ENCODE measurements around the gene SNHG17. TPM values are rescaled to one million over a fixed set of nuclear protein-coding genes. Genes with fewer than 3 reads are reported as not detected.

The SNHG17 gene
- total and polyA plus RNA-seq, 9 of the 15 experiments (the other 6 are each of a cell fraction or from before 2014, with no cell fraction given), result 29.8 to 106 (median 57.7) TPM

GRCh38 chr20:38452880-38453624 lies 17.9 kb upstream of the SNHG17 start (continued):
- TF ChIP-seq ZBTB26 (CRISPR knock-in tag; IDR thresholded peaks at IDR 0.05), result peak; percentile 59; the same call in 1 of the 2 replicates
- no peak for TF ChIP-seq ZFP1 (CRISPR knock-in tag; IDR thresholded peaks at IDR 0.05)
- 0 out of 4 replicates have a peak, but pooled peaks of 1 of the 2 experiments have one; percentile 23 for TF ChIP-seq ZMIZ1 (IDR thresholded peaks at IDR 0.05; ENCODE audit: low read depth in 2 of 2, low read length in 2 of 2)
- no peak for TF ChIP-seq ZNF57 (CRISPR knock-in tag; IDR thresholded peaks at IDR 0.05)
- TF ChIP-seq NFXL1 (CRISPR knock-in tag; IDR thresholded peaks at IDR 0.05), result no peak
- no peak for TF ChIP-seq ERF (CRISPR knock-in tag; IDR thresholded peaks at IDR 0.05)
- TF ChIP-seq ZNF551 (CRISPR knock-in tag; IDR thresholded peaks at IDR 0.05), result no peak
- no peak for TF ChIP-seq ZNF696 (CRISPR knock-in tag; conservative IDR thresholded peaks at IDR 0.05)
- no peak for TF ChIP-seq ZNF3 (CRISPR knock-in tag; IDR thresholded peaks at IDR 0.05)
- TF ChIP-seq FOS (IDR thresholded peaks at IDR 0.05; ENCODE audit: extremely low read depth, insufficient read length), result no peak
- no peak for TF ChIP-seq GTF3C2 (IDR thresholded peaks at IDR 0.05; ENCODE audit: borderline replicate concordance, extremely low read depth, insufficient read length)
- no peak for TF ChIP-seq CBX3 (IDR thresholded peaks at IDR 0.05; ENCODE audit: borderline replicate concordance in 1 of 2, low read length in 2 of 2)
- TF ChIP-seq DIDO1 (tag; IDR thresholded peaks at IDR 0.05; ENCODE audit: low read depth), result no peak
- no peak for TF ChIP-seq HMBOX1 (IDR thresholded peaks at IDR 0.05)
- peak; percentile 80 for TF ChIP-seq JUND (IDR thresholded peaks at IDR 0.05; ENCODE audit: borderline replicate concordance, low read depth, low read length)
- TF ChIP-seq JUND (tag; IDR thresholded peaks at IDR 0.05; ENCODE audit: borderline replicate concordance, low read depth, low read length), result peak; percentile 81; the same call in 2 of the 3 replicates
- no peak for TF ChIP-seq PPARD (CRISPR knock-in tag; IDR thresholded peaks at IDR 0.05)
- no peak for TF ChIP-seq KHSRP (IDR thresholded peaks at IDR 0.05)
- TF ChIP-seq ZNF717 (CRISPR knock-in tag; IDR thresholded peaks at IDR 0.05), result no peak
- TF ChIP-seq MIER1 (IDR thresholded peaks at IDR 0.05; ENCODE audit: low read depth), result no peak
- 0 out of 2 replicates have a peak, but pooled peaks have one; percentile 8 for TF ChIP-seq BHLHE40 (IDR thresholded peaks at IDR 0.05; ENCODE audit: low read length)

Measured in K562 (cell line).